Stimulated activated CD4-positive, alpha-beta T cell treated with anti-CD3 and anti-CD28 coated beads, Interleukin-4, amount 100 ng/mL, for 48 hours (primary cell): ENCODE measurements around the gene POLA1.

Source experiments
- DNase-seq, 2 donors: peaks; one replicate each; pipeline ENCODE4 v3.0.0-alpha.2; 2020; ENCODE audit warnings: low read depth in 2 of 2

POLA1 gene

DNA sequence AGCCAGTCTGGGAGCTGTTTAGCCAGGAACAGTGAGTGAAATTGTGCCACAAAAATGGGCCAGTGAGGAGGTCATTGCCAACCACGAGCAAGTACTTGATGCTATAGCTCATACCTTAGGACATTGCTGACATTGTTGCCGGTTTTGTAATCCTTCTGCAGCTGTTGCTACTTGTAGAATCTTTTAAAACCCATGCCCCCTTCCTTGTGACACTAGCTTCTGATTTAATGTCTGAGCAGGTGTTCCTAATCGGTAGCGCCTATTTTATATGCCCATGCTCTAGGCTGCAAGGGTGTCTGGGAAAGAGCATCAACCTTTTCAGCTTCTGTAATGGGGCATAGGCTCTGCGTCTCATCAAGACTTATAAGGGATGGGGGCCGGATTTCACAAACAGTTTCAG is 2.6 kb downstream of the POLA1 start:
- no peak for DNase-seq

DNA sequence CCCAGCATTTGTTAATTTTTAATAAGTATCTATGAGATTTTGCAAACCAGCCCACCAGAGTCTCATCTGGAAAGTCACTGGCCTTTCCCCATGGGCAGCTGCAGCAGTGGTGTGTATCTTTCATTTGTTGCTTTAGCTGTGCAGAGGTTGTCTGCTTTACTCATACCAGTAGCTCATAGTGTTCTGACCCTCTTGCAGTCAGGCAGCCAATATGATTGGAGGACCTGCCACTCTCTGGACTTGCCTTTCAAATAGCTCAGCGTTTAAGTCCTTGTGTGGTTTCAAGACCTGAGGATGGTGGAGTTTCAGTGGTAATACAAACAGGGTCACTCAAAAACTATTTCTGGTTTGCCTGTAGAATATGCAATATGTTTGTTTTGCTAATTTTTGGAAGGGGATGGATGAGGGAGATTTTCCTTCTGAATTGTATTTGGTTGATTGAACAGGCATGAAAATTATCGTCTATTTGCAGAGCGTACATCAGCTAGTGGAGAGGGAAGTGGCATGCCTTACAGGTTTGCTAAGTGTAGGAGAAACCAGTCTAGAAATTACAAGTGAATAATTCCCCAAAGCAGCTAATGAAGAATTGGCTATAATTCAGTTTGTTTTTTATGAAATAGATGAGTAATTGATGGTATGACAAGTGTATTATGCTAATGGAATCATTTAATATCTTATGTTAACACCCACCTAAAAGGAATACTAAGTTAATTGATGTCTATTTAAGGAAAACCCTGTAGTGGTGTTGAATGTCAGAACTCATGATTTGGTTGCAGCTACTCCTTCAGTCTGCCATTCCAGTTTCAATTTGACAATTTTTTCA is 8.9 kb downstream of the POLA1 start:
- DNase-seq, result no peak

GRCh38 chrX:24703185-24703494 is 9.4 kb downstream of the POLA1 start:
- no peak for DNase-seq

DNA sequence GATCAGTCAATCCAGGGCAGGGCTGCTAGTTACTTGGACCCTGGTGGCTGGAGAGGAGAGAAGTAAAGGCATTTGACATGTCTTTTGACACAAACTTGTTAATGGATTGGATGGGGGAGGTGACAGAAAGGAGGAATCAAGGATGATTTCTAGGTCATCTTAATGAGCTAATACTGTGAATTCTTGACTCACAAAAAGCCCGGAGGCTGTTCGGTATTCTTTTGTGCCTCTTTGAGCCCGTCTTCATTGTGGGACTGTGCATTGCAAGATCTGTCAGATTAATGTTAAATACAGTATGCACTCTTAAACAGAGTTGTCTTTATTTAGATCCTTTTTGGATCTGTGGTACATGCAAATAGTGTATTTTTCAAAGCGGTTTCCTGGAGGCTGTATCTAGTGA is 25.1 kb downstream of the POLA1 start:
- no peak for DNase-seq

DNA sequence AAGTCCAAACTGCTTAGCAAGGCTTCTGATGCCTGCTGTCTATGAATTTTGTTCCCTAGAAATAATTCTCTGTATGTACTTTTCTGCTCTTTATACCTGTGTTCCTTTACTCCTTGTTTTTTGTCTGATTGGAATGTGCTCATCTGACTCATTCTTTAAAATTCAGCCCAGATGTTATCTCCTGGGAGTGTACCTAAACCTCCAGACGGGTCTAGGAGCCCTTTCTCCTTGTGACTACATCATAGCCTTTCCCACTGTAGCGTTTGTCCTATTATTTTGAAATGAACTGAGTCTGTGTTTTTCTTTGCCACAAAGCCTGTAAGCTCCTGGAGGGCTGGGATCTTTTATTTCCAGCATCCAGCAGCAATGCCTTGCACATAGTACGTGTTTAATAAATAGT is 26.3 kb downstream of the POLA1 start:
- no peak for DNase-seq

GRCh38 chrX:24728530-24728929 is 34.8 kb downstream of the POLA1 start:
- DNase-seq, result no peak

DNA sequence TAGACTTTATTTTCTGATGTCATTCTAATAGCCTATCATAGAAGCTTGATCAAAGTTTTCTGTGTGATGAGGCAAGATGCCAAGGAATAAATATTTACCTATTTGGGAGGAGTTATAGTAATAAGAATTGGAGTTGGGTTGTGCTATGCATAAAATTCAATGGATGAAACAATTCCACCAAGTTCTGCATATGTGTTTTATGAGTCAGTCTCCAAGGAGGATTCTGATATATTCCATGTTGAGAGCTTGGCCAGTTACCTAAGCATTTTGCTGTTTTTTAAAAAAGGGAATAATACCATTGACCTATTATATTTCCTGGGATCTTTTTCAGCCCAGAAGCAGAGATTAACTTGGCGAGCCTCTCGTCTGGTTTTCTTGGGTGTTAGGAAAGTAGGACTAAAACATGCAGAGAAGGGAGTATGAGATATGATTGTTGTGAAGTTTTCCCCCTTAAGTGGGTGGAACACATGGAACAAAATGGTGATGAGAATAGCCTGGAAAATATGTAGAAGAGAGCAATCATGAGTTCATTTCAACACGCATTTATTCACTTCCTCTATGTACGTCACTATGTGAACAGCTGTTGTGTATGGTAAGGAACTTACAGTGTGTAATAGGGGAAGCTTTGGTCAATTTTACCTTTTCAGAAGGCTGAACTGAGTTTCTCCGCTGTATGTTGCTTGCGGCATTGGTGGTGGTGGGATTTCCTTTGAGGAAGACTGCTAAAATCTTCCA is 39.2 kb downstream of the POLA1 start:
- DNase-seq, result no peak

DNA sequence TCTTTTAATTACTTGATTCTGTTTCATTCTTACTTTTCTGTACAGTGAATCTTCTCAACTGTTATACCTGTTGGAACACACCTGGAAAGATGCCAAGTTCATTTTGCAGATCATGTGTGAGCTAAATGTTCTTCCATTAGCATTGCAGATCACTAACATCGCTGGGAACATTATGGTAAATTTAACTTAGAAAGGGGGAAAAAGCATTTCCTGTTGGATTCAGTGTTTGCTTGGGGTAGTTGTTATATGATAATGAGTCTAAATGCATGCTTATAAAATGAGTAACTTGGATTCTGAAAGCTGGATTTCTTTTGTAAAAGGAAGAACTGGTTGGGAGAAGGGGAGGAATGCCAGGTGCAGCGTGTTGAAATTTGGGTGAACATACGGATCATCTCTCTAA is 47.6 kb downstream of the POLA1 start:
- no peak for DNase-seq

DNA sequence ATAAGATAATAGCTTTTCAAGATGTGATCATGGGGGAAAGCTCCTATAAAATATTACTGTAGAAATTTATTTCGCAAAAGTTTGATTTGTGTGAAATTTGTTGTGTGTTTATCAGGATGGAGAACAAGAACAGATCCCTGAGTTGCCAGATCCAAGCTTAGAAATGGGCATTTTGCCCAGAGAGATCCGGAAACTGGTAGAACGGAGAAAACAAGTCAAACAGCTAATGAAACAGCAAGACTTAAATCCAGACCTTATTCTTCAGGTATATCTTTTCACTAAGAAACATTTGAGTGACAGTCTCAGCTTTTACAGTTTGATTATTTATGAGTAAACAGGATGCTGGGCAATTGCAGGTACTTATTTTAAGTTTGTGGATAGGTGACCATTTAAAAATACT is 54.5 kb downstream of the POLA1 start:
- DNase-seq, result no peak

GRCh38 chrX:24759786-24760185 is 66.1 kb downstream of the POLA1 start:
- no peak for DNase-seq

DNA sequence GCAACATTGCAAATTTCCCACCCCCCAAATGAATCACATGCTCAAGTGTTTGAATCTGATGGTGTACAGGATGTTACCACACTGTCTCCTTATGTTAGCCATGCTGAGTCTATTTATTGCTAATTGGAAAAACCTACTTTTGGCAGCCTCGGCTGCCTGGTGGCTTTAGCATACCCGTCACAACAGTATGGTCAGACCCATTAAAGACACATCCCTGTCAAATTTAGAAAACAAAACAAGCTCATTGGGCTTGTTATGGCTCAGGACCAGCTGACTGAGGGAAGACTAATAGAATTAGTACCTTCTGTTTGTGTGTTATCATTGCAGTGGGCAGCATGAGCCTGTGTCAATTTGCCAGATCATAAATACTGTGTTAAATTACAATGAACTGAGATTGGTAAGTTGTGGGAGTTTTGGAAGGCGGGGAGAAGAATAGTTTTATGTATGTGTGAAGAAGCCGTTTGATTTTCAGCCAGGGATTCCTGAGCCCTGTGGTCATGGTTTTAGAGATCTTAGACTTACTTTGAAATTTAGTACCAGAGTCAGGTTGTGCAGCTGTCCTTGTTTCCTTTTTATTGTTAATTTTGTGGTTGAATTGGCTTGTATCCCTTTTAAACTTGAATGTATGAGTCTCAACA is 66.8 kb downstream of the POLA1 start:
- no peak for DNase-seq

GRCh38 chrX:24761306-24761705 is 67.6 kb downstream of the POLA1 start:
- no peak for DNase-seq

- no peak for DNase-seq
Measured at GRCh38 chrX:24763989-24764388, 70.3 kb downstream of the POLA1 start.

DNA sequence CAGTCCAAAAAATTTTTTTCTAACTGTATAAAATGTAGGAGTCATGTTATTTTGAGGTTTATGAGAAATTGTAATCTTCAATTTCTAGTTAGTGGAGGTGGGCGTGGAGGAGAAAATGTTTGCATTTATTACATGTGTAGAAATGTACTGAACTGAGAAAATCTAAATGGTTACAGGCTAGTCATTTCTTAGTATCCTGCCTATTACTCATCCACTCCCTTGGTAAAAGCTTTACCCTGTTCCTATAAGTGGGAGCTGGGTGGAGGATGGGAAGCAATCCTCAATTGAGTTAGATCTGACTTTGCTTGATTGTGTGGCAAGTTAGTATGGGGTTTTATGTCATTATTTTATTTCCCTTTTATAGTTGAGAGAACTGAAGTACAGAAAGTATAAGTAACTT is 73.8 kb downstream of the POLA1 start:
- DNase-seq, result no peak

- no peak for DNase-seq
Measured at GRCh38 chrX:24768556-24768955, 74.8 kb downstream of the POLA1 start.

DNA sequence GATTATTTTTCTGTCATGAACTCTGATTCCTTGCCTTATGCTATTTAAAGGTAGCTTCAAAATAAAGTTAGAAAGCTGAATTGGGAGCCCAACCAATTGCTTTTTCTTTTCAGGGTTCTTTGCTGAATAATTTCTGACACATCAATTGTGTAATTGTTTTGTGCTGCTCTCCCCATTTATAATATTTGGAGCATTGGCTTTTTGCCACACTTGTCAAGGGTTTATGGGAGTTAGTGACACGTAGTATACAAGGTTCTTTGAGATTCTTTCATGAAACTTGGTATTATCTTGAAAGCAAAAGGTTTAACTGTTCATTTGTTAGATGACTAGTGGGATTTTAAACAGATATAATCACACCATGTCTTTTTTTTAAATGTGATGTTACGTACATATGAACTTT is 80.9 kb downstream of the POLA1 start:
- DNase-seq, result no peak

DNA sequence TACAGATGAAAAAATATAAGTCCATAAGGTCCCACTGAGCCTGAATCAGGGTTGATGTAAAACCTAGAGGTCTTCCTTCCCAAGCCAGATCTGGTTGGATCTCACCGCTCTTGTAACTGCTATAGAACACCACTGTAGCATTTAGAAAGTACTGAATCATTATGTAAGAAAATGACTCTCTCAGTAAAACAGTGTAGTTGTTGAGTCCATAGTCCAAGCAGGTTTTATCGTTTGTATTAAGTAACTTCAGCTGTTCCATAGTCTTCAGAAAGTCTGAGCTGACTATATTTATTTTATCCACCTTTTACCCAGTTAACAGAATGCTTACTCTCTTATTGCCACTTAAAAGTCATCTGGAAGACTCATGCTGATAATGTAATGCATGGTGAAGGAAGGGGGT is 82.2 kb downstream of the POLA1 start:
- DNase-seq, result no peak

GRCh38 chrX:24777660-24778059 is 83.9 kb downstream of the POLA1 start:
- no peak for DNase-seq

DNA sequence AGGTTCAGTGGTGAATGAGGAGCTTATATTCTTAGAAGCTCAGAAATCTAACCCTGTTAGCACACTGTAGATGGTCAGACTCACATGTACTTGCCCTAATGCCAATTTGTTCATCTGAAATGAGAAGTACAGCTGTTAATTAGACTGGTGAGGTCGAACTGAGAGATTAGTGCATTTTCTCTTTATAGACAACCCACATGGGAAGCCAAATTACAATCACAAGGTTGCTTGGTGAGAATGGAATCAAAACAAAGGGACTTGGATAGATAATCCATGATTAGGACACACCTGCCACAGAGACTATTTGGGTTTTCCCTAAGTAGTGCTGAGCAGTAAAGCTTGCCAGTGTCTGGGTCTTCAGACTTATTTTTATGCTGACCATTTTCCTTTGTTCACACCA is 88.3 kb downstream of the POLA1 start:
- DNase-seq, result no peak

- no peak for DNase-seq
Measured at GRCh38 chrX:24789047-24789446, 95.3 kb downstream of the POLA1 start.

GRCh38 chrX:24790166-24790565 is 96.4 kb downstream of the POLA1 start:
- no peak for DNase-seq

DNA sequence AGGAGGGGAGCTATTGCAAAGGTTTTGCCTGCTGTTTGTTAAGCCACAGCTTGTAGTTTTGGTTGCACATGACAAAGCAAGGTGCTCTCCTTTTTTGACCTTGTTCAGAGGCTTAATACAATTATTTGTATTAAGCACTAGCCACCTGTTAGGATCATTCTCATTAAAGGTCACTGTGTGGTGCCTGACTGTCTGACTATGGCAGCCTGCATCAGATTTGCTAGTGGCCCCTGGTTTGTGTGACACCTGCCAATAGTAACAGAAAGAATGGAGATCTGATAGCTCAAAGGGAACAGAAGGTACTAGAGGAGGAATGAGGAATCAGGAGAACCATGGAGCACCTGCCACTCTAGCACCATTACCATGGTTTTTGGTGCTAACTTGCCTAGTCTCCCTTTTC is 102.5 kb downstream of the POLA1 start:
- DNase-seq, result no peak

- no peak for DNase-seq
Measured at GRCh38 chrX:24799078-24799477, 105.4 kb downstream of the POLA1 start.
